ENCODE data around the gene CKS2.
A peak's percentile ranks its signal among the peaks of the same experiment; 100 is the strongest.

DNA sequence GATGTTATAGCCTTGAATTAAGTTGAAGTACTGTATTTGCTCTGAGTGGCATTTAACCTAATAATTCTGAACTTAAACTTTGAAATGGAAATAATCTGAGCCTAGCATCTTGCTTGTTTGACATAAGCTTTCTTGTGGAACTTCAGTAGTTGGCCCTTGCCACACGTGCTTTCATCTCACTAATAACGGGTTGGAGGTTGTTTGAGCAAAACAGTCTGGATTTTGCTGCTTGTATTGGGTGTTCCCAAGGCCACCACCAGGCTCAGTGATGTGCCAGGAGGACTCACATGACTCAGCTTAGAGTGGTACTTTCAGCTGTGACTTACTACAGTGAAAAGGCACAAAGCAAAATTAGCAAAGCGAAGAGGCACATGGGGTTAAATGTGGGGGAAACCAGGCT is 43.0 kb downstream of the CKS2 start:
- TF ChIP-seq, protein P1, sequence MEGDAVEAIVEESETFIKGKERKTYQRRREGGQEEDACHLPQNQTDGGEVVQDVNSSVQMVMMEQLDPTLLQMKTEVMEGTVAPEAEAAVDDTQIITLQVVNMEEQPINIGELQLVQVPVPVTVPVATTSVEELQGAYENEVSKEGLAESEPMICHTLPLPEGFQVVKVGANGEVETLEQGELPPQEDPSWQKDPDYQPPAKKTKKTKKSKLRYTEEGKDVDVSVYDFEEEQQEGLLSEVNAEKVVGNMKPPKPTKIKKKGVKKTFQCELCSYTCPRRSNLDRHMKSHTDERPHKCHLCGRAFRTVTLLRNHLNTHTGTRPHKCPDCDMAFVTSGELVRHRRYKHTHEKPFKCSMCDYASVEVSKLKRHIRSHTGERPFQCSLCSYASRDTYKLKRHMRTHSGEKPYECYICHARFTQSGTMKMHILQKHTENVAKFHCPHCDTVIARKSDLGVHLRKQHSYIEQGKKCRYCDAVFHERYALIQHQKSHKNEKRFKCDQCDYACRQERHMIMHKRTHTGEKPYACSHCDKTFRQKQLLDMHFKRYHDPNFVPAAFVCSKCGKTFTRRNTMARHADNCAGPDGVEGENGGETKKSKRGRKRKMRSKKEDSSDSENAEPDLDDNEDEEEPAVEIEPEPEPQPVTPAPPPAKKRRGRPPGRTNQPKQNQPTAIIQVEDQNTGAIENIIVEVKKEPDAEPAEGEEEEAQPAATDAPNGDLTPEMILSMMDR (IDR thresholded peaks at IDR 0.05) = peak in 4 of 6 experiments; percentile 25 to 50 (median 34)
- TF ChIP-seq POLR2A (IDR thresholded peaks at IDR 0.05) = no peak
